H1 (cell line): ENCODE data around the gene NR4A3. TPM values are rescaled to one million over a fixed set of nuclear protein-coding genes. Genes with fewer than 3 reads are reported as not detected.

ENCODE experiments used
- CTCF ChIA-PET: fragments of 300-600 bp; sonication (Branson Sonifier 250); formaldehyde crosslinking; loops from one replicate; lab custom pipeline; 2021; ENCODE audit not compliant: partially characterized antibody; lab: Charles Lee
- POLR2A ChIA-PET: fragments of 300-600 bp; sonication (Branson Sonifier 250); formaldehyde crosslinking; loops from one replicate; lab custom pipeline; 2021; ENCODE audit warnings: inconsistent platforms; ENCODE audit not compliant: partially characterized antibody; lab: Charles Lee
- DNase-seq, 2 experiments: peaks; one replicate each; pipeline versions ENCODE4 v3.0.0 to v3.0.0-alpha.2; 2010 to 2022; ENCODE audit warnings: low spot score in 2 of 2, low read depth in 1 of 2, mixed read lengths in 1 of 2
- FAIRE-seq: peaks from 2 replicates; lab custom pipeline; 2011; peaks lifted over from hg19 to GRCh38; lab: Jason Lieb, UNC
- H2AFZ ChIP-seq: 2 replicates; pipeline ENCODE4 v1.8.1; 2012; ENCODE audit warnings: low read length, inconsistent platforms
- H2AK5ac ChIP-seq: 2 replicates; pipeline ENCODE4 v1.6.1; 2013; ENCODE audit warnings: low read depth, low read length
- H2BK120ac ChIP-seq: replicated peaks from 2 replicates; pipeline ENCODE3; 2013; ENCODE audit warnings: low read depth, low read length, inconsistent platforms
- H2BK12ac ChIP-seq: 2 replicates; pipeline ENCODE4 v1.6.1; 2013; ENCODE audit warnings: low read depth, low read length
- H2BK15ac ChIP-seq: 2 replicates; pipeline ENCODE4 v1.6.1; 2013; ENCODE audit warnings: low read length
- H2BK20ac ChIP-seq: 2 replicates; pipeline ENCODE4 v1.6.1; 2013; ENCODE audit warnings: low read length
- H2BK5ac ChIP-seq: 2 replicates; pipeline ENCODE4 v1.6.1; 2013; ENCODE audit warnings: low read depth, low read length
- H3K14ac ChIP-seq: 2 replicates; pipeline ENCODE4 v1.6.1; 2013; ENCODE audit warnings: inconsistent platforms; ENCODE audit not compliant: insufficient read length
- H3K18ac ChIP-seq: 2 replicates; pipeline ENCODE4 v1.6.1; 2013; ENCODE audit warnings: low read length; ENCODE audit errors: extremely low read depth
- H3K23ac ChIP-seq: 2 replicates; pipeline ENCODE4 v1.6.1; 2013; ENCODE audit warnings: inconsistent platforms; ENCODE audit not compliant: insufficient read length
- H3K23me2 ChIP-seq: 2 replicates; pipeline ENCODE4 v1.6.1; 2013; ENCODE audit warnings: low read depth, low read length
- H3K27ac ChIP-seq: 2 replicates; pipeline ENCODE4 v1.6.1; 2011; ENCODE audit warnings: low read depth, low read length, inconsistent platforms
- H3K27me3 ChIP-seq, 4 experiments: replicated peaks in 1 of 4; 1 replicate in 1 of 4; 2 replicates in 3 of 4; pipeline versions ENCODE4 v1.6.1 to v1.8.1; 2011 to 2013; ENCODE audit warnings: low read length in 3 of 4, mild to moderate bottlenecking in 3 of 4, inconsistent platforms in 2 of 4, mixed read lengths in 2 of 4, moderate library complexity in 1 of 4; ENCODE audit not compliant: control insufficient read depth in 3 of 4, insufficient read depth in 3 of 4; ENCODE audit errors: extremely low read depth in 1 of 4
- H3K36me3 ChIP-seq, 4 experiments: 2 replicates each; pipeline versions ENCODE4 v1.6.1 to v1.8.1; 2011 to 2013; ENCODE audit warnings: mild to moderate bottlenecking in 4 of 4, low read length in 3 of 4, moderate library complexity in 2 of 4, control low read depth in 1 of 4, inconsistent platforms in 1 of 4; ENCODE audit not compliant: insufficient read depth in 4 of 4, control insufficient read depth in 2 of 4
- H3K4ac ChIP-seq: replicated peaks from 2 replicates; pipeline ENCODE3; 2013; ENCODE audit warnings: low read length, low read depth, mixed read lengths, inconsistent platforms; ENCODE audit not compliant: insufficient read length
- H3K4me1 ChIP-seq, 4 experiments: replicated peaks in 1 of 4; 1 replicate in 1 of 4; 2 replicates in 3 of 4; pipeline versions ENCODE4 v1.6.1 to v1.8.1; 2011 to 2013; ENCODE audit warnings: low read length in 3 of 4, inconsistent platforms in 2 of 4, mixed read lengths in 1 of 4; ENCODE audit not compliant: insufficient read depth in 4 of 4, control insufficient read depth in 3 of 4
- H3K4me2 ChIP-seq, 2 experiments: 2 replicates each; pipeline versions ENCODE4 v1.6.1 to v1.8.1; 2011 to 2013; ENCODE audit warnings: low read depth in 2 of 2, low read length in 2 of 2, control low read depth in 1 of 2, inconsistent platforms in 1 of 2, mild to moderate bottlenecking in 1 of 2; ENCODE audit not compliant: insufficient read depth in 1 of 2
- H3K4me3 ChIP-seq, 4 experiments: fragments of 200-600, 300-600 bp in 1 of 4; sonication (generic), shearing (Covaris generic), sonication (Bioruptor Twin) in 1 of 4; 2 replicates each; pipeline versions ENCODE4 v1.5.1 to v1.8.1; 2011 to 2016; ENCODE audit warnings: low read length in 4 of 4, low read depth in 3 of 4, control low read depth in 2 of 4, inconsistent platforms in 2 of 4, mild to moderate bottlenecking in 2 of 4, mixed read lengths in 1 of 4, moderate library complexity in 1 of 4; ENCODE audit not compliant: insufficient read depth in 2 of 4; ENCODE audit errors: extremely low read depth in 1 of 4
- H3K56ac ChIP-seq: replicated peaks from 2 replicates; pipeline ENCODE3; 2013; ENCODE audit warnings: low read depth, mild to moderate bottlenecking, mixed read lengths, low read length, inconsistent platforms; ENCODE audit not compliant: insufficient read length
- H3K79me1 ChIP-seq: 2 replicates; pipeline ENCODE4 v1.6.1; 2013; ENCODE audit warnings: low read depth, low read length, control low read depth
- H3K79me2 ChIP-seq, 2 experiments: 2 replicates each; pipeline versions ENCODE4 v1.6.1 to v1.8.1; 2012 to 2013; ENCODE audit warnings: low read length in 2 of 2, mild to moderate bottlenecking in 2 of 2, inconsistent platforms in 1 of 2; ENCODE audit not compliant: insufficient read depth in 2 of 2, control insufficient read depth in 1 of 2
- H3K9ac ChIP-seq, 4 experiments: replicated peaks in 1 of 4; 1 replicate in 1 of 4; 2 replicates in 3 of 4; pipeline versions ENCODE4 v1.6.1 to v1.8.1; 2011 to 2013; ENCODE audit warnings: low read depth in 3 of 4, low read length in 3 of 4, control low read depth in 2 of 4, mild to moderate bottlenecking in 2 of 4, moderate library complexity in 2 of 4, inconsistent platforms in 1 of 4; ENCODE audit errors: extremely low read depth in 1 of 4
- H3K9me3 ChIP-seq, 2 experiments: 2 replicates each; pipeline versions ENCODE4 v1.6.1 to v1.8.1; 2012 to 2013; ENCODE audit warnings: mild to moderate bottlenecking in 2 of 2, moderate library complexity in 2 of 2, control low read depth in 1 of 2, inconsistent platforms in 1 of 2, low read depth in 1 of 2, low read length in 1 of 2, mixed read lengths in 1 of 2; ENCODE audit not compliant: insufficient read depth in 2 of 2
- H4K20me1 ChIP-seq, 2 experiments: replicated peaks in 1 of 2; 2 replicates each; pipeline versions ENCODE3 to v1.8.1; 2011 to 2013; ENCODE audit warnings: inconsistent platforms in 2 of 2, low read length in 2 of 2, mild to moderate bottlenecking in 1 of 2; ENCODE audit not compliant: insufficient read depth in 2 of 2, control insufficient read depth in 1 of 2
- H4K5ac ChIP-seq: 2 replicates; pipeline ENCODE4 v1.6.1; 2013; ENCODE audit warnings: low read length, low read depth, mixed read lengths, inconsistent platforms; ENCODE audit not compliant: insufficient read length
- H4K8ac ChIP-seq: 2 replicates; pipeline ENCODE4 v1.8.0; 2013; ENCODE audit warnings: mild to moderate bottlenecking, moderate library complexity, low read length, inconsistent platforms; ENCODE audit not compliant: insufficient read depth; ENCODE audit errors: extremely low read depth
- H4K91ac ChIP-seq: replicated peaks from 2 replicates; pipeline ENCODE3; 2013; ENCODE audit warnings: low read length, mixed read lengths, inconsistent platforms; ENCODE audit not compliant: insufficient read length
- CBX5 ChIP-seq: fragments of 300-800, 300-1000 bp; sonication (generic); IDR thresholded peaks from 2 replicates; pipeline ENCODE4 v1.7.1; 2016; ENCODE audit warnings: antibody characterized with exemption, low read length, low read depth
- CBX8 ChIP-seq: fragments of 300-800, 300-1000 bp; sonication (generic); IDR thresholded peaks from 2 replicates; pipeline ENCODE4 v1.7.1; 2016; ENCODE audit warnings: low read depth, low read length, borderline replicate concordance
- GABPA ChIP-seq: IDR thresholded peaks from 2 replicates; pipeline ENCODE4 v1.6.1; 2011; ENCODE audit warnings: mild to moderate bottlenecking, low read length, moderate library complexity, borderline replicate concordance; ENCODE audit not compliant: insufficient read depth
- HDAC2 ChIP-seq, 2 experiments: fragments of 300-600 bp in 1 of 2; sonication (generic) in 1 of 2; IDR thresholded peaks; 2 replicates each; pipeline ENCODE4 v1.6.1; 2011 to 2012; ENCODE audit warnings: low read depth in 2 of 2, low read length in 2 of 2, mild to moderate bottlenecking in 2 of 2, moderate library complexity in 2 of 2, borderline replicate concordance in 1 of 2, inconsistent platforms in 1 of 2
- NANOG ChIP-seq: IDR thresholded peaks from 2 replicates; pipeline ENCODE4 v1.6.1; 2011; ENCODE audit warnings: low read length, low read depth, mild to moderate bottlenecking, inconsistent platforms; ENCODE audit not compliant: insufficient read depth, poor library complexity, severe bottlenecking
- POLR2A ChIP-seq, 2 experiments: IDR thresholded peaks; 1 replicate in 1 of 2; 2 replicates in 1 of 2; pipeline ENCODE4 v1.6.1; 2011; ENCODE audit warnings: low read depth in 2 of 2, low read length in 2 of 2, mild to moderate bottlenecking in 2 of 2; ENCODE audit errors: control extremely low read depth in 1 of 2
- SIN3A ChIP-seq, 2 experiments: IDR thresholded peaks in 1 of 2; conservative IDR thresholded peaks in 1 of 2; 2 replicates each; pipeline ENCODE4 v1.6.1; 2011 to 2012; ENCODE audit warnings: low read length in 2 of 2, improper control_type of control experiment in 1 of 2, low read depth in 1 of 2, mild to moderate bottlenecking in 1 of 2
- SP2 ChIP-seq: IDR thresholded peaks from 2 replicates; pipeline ENCODE4 v1.6.1; 2012; ENCODE audit warnings: mild to moderate bottlenecking, low read length, inconsistent platforms
- TAF1 ChIP-seq: IDR thresholded peaks from 2 replicates; pipeline ENCODE4 v1.6.1; 2011; ENCODE audit warnings: mild to moderate bottlenecking, low read depth, low read length
- TEAD4 ChIP-seq: IDR thresholded peaks from 2 replicates; pipeline ENCODE4 v1.6.1; 2012; ENCODE audit warnings: low read depth, low read length, inconsistent platforms, mixed read lengths
- USF2 ChIP-seq: IDR thresholded peaks from 2 replicates; pipeline ENCODE4 v1.6.1; 2011; ENCODE audit warnings: low read length, improper control_type of control experiment
- polyA plus RNA-seq, 7 experiments: library from polyadenylated mRNA; depleted of rRNA in 3 of 7; stranded (reverse) in 5 of 7; unstranded in 2 of 7; fragments of >200 nt in 5 of 7; fragments of 200-250 nt in 2 of 7; gene quantifications; 1 replicate in 5 of 7; 2 replicates in 1 of 7; 4 replicates in 1 of 7; pipeline versions ENCODE4 v1.2.1 to v1.2.3, GENCODE V29; 2011 to 2013; ENCODE audit warnings: missing spikeins in 2 of 7, mixed read lengths in 2 of 7
- total RNA-seq: library from RNA; stranded (reverse); fragmentation: NEBNext Ultra II Directional; extraction: Animal tissue kit (Norgen Biotek cat#: 25700); gene quantifications from 2 replicates; pipeline ENCODE4 v1.2.1, GENCODE V29; 2021

Gene NR4A3
- total and polyA plus RNA-seq, 2 of the 8 experiments (the other 6 are each of a cell fraction or from before 2014, with no cell fraction given): 0.05 to 0.30 TPM

- TF ChIP-seq TAF1: no peak
These were observed 12.8 kb downstream of the NR4A3 start (continued) for GRCh38 chr9:99834474-99834873.

GRCh38 chr9:99835142-99835541, 13.5 kb downstream of the NR4A3 start:
- Histone ChIP-seq H3K9ac (no peak overlapping the region), H2AK5ac (no peak overlapping the region), H2BK5ac (no peak overlapping the region), H3K27ac (no peak overlapping the region), H2BK120ac (no peak overlapping the region), H2AFZ (no peak overlapping the region), H2BK12ac (no peak overlapping the region), H3K4me3 (no peak overlapping the region), H4K20me1 (no peaks in the 10 kb centered on the region), H3K79me2 (no peaks in the 10 kb centered on the region), H3K23ac (no peak overlapping the region), H3K27me3 (peaks cover 0 to 11% (median 5%) of the 10 kb centered on the region in 4 experiments; a peak in 4 of 7 replicates), H2BK15ac (no peak overlapping the region), H3K56ac (no peak overlapping the region), H3K4me1 (no peaks in the 10 kb centered on the region), H3K14ac (no peak overlapping the region), H3K18ac (no peak overlapping the region), H3K36me3 (no peaks in the 10 kb centered on the region), H2BK20ac (no peak overlapping the region), H4K5ac (no peak overlapping the region), H3K4ac (no peak overlapping the region), H4K91ac (no peak overlapping the region), H3K23me2 (no peaks in the 10 kb centered on the region), H4K8ac (no peak overlapping the region), H3K79me1 (no peaks in the 10 kb centered on the region), H3K9me3 (no peaks in the 10 kb centered on the region), H3K4me2 (no peak overlapping the region)
- ChIA-PET CTCF (interaction anchor here (0.6 to 4.3 kb wide), 4 partner anchors 9 to 244 kb away, joined by 3 to 11 read pairs (median 6); no protein-coding TSS in a partner anchor), POLR2A (interaction anchor here (1.8 kb wide), 1 partner anchor 11 kb away, joined by 6 read pairs; no protein-coding TSS in a partner anchor)
- DNase-seq (no peak), FAIRE-seq (no peak)
- TF ChIP-seq SIN3A (conservative IDR thresholded peaks at IDR 0.05 in 1 of 2, IDR thresholded peaks at IDR 0.05 in 1 of 2; ENCODE audit: low read depth in 1 of 2, low read length in 2 of 2): no peak
- no peak for TF ChIP-seq HDAC2 (IDR thresholded peaks at IDR 0.05; ENCODE audit: borderline replicate concordance in 1 of 2, low read depth in 2 of 2, low read length in 2 of 2)
- no peak for TF ChIP-seq CBX8
- TF ChIP-seq CBX5: no peak
- no peak for TF ChIP-seq USF2
- no peak for TF ChIP-seq SP2
- TF ChIP-seq NANOG: no peak
- no peak for TF ChIP-seq TEAD4
- TF ChIP-seq POLR2A (IDR thresholded peaks at IDR 0.05; ENCODE audit: control extremely low read depth in 1 of 2, low read depth in 2 of 2, low read length in 2 of 2): no peak
- no peak for TF ChIP-seq GABPA
